Pulmonary artery endothelial cell (primary cell): ENCODE measurements around the gene GDF2. TPM values are rescaled to one million over a fixed set of nuclear protein-coding genes. Genes with fewer than 3 reads are reported as not detected.

Experiments used
- DNase-seq: peaks from one replicate; pipeline ENCODE4 v3.0.0-alpha.2; 2011; ENCODE audit warnings: low read depth, low spot score
- total RNA-seq: library from RNA; depleted of rRNA; stranded (reverse); fragments of >200 nt; gene quantifications from 2 replicates; pipeline ENCODE4 v1.2.3, GENCODE V29; 2014

GDF2 gene
- total RNA-seq, 1 donor from 2014 or later: not detected

DNA sequence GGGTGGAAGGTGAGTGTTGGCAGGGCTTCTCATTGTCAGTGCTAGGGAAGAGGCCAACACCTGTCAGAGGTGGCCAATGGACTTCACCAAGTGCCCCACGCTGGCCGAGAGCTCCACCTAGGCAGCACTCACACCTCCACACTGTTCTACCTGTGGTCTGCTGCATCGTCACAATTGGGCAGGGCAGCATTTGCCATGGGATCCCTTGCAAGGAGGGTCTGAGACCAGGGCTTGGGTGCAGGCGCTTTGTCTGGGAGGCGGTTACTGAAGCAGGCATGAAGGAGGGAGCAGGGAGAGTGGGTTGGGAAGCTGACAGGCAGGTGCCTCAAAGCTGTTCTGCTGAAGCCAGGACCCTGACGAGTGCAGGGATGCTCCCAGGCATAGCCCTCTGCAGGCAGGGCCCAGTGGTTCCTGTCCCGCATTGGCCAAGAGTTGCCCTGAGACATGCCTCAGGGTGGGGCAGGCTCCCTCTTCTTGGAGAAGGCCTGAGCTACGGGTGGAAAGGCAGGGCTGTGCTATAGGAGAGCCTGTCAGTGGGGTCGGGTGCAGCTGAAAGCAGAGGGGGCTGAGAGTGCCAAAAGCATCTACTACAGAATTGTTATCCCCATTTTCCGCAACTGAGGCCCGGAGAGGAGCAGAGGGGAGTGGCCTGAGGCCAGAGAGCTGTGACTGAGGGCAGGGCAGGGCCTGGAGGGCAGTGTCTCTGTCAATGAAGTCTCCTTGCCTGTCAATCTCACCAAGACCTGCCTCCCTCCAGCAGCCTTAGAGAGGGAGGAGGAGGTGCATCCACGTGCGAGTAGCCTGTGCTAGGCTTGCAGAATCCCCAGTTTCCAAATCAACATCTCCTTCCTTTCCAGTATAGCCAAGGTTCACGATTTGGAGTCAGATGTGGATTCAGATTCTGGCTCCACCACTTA lies 29.9 kb downstream of the GDF2 start:
- no peak for DNase-seq

GRCh38 chr10:47353351-47353750 lies 31.1 kb downstream of the GDF2 start:
- DNase-seq: no peak

- no peak for DNase-seq
These were observed 31.9 kb downstream of the GDF2 start for GRCh38 chr10:47354165-47354564.

- DNase-seq: no peak
These were observed 32.6 kb downstream of the GDF2 start for GRCh38 chr10:47354900-47355299.

GRCh38 chr10:47356708-47357107 lies 34.5 kb downstream of the GDF2 start:
- DNase-seq: no peak

GRCh38 chr10:47357131-47357582 lies 34.9 kb downstream of the GDF2 start:
- no peak for DNase-seq

- DNase-seq: no peak
These were observed 35.7 kb downstream of the GDF2 start for GRCh38 chr10:47357911-47358310.

DNA sequence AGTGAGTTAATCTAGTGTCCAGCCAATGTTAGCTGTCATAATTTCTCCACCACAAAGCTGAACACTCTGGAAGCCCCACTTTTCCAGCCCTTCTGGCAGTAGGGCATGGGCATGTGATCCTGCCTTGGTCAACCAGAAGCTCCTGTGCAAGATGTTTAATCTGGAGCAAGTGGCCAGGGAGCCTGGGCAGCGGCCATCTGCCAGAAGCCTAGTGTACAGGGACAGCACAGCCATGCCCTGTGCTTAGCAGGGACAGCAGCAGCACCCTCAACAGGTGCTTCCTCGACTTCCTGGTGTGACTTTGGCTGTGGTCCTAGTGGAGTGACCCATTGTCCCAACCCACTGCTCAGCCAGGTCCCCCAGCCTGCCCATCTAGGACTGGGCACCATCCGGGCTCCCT lies 36.2 kb downstream of the GDF2 start:
- no peak for DNase-seq

DNA sequence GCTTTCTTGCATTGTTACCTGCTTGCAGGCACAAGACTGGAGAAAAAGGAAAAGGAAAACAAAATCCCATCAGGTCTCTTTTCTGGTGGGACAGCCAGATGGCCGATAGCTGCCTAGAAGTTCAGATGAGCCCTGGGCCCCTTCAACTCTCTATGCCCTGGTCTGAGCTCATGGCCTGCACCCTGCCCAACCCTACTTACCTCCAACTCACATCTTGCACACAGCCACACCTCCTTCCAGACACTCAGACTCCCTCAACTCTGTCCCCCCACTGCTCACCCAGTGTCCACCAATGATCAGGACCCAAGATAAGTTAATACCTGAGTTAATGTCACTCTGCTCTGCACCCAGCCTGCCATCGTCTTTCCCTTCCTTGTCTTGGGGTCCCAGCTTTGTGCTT lies 36.8 kb downstream of the GDF2 start:
- DNase-seq: no peak

- no peak for DNase-seq
These were observed 37.6 kb downstream of the GDF2 start for GRCh38 chr10:47359626-47360418.

- no peak for DNase-seq
These were observed 38.3 kb downstream of the GDF2 start for GRCh38 chr10:47360419-47361040.

DNA sequence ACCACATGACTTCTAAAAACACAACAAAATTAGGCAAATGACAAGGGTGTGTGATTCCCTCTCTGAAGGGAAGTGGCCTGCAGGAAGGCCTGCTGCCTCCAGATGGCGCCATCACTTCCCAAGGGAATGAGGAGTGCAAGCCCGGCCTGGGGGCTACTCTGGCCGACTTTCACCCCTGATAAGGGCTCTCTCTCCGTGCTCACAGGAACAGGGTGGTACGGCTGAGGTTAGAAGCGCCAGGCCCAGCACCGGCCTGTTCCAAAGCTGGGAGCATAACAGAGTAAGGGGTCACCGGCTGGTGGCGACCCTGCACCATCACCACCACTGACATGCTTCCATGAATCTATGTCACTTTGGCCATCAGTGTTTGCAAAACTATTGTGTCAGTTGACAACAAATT lies 39.0 kb downstream of the GDF2 start:
- DNase-seq: no peak

DNA sequence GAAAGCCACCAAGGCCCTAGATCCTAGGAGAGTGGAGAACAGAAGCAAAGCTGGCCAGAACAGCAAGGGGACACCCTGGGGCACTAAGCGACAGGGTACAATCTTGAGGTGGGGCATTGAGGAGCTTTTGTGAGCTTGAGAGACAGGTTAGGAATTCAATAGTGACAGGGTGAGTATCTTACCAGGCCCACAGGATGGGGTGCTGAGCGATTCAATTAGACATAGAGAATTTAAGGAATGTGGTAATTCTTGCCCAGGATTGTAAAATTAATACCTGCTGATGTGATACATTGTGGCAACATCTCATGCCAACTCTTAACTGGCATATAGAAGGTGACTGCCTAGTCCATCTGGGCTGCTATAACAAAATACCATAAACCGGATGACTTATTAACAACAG lies 39.9 kb downstream of the GDF2 start:
- no peak for DNase-seq

- no peak for DNase-seq
These were observed 41.5 kb downstream of the GDF2 start for GRCh38 chr10:47363781-47364180.

- DNase-seq: no peak
These were observed 42.1 kb downstream of the GDF2 start for GRCh38 chr10:47364366-47364765.

GRCh38 chr10:47364911-47365310 lies 42.7 kb downstream of the GDF2 start:
- DNase-seq: no peak

GRCh38 chr10:47365431-47366180 lies 43.4 kb downstream of the GDF2 start:
- no peak for DNase-seq

DNA sequence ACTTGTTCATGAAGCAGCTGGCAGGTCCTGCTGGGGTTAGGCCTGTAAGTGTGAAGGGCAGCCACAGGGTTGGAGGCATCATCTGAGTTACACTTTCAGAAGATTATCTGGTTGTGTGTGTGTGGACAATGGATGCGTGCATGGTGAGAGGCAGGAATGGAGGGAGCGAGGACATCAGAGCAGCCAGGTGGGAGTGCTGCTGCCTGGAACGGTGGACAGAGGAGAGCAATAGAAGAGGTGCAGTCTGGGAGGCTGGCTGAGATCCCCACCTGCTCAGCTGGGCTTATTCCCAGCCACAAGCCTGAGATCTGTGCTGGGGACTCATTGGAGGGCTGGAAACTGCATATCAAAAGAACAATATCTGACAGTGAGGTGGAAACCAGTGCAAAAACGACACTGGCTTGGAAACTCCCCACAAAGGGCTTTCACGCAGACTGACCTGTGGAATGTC lies 44.0 kb downstream of the GDF2 start:
- no peak for DNase-seq

DNA sequence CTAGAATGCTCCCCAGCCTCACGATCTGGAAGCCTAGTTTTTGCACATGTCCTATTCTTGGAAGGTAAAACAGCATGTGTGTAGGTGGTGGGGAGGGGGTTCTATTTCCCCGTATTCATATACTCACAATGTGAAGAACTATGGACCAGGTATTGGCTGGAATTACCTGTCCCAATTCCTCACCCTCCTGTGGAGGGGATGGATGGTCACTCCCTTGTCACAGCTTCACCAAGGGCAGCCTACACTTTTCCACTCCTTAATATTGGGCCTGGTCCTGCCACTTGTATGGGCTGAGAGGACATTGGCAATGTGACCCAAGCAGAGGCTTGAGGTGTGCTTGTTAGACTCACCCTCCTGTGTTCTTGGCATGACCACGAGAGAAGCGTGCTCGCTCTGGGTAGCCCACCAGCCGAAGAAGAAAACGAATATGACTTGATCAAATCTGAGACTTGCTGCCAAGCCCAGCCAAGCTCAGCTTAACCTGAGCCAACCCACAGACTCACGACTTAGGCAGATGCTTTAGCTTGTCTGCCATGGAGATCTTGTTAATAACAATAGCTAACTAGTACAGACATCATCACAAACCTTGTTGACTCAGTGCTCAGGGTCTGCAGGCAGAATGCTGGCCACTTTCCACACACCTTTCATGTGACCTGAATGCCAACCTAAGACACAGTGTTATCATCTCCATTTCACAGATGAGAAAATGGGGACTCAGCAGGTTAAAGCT lies 44.6 kb downstream of the GDF2 start:
- DNase-seq: no peak

- no peak for DNase-seq
These were observed 45.4 kb downstream of the GDF2 start for GRCh38 chr10:47367646-47368045.
